Rectal smooth muscle tissue (tissue), 1 donor: ENCODE results near the gene ACOT12.
A peak's percentile ranks its signal among the peaks of the same experiment; 100 is the strongest.

Source experiments
- H3K27ac ChIP-seq: one replicate; pipeline ENCODE4 v1.7.0; 2013; ENCODE audit warnings: low read depth, low read length, inconsistent platforms
- H3K27me3 ChIP-seq: one replicate; pipeline ENCODE4 v1.7.0; 2013; ENCODE audit warnings: low read length; ENCODE audit not compliant: control insufficient read depth, insufficient read depth
- H3K36me3 ChIP-seq: one replicate; pipeline ENCODE4 v1.7.0; 2013; ENCODE audit warnings: low read length; ENCODE audit not compliant: control insufficient read depth, insufficient read depth
- H3K4me1 ChIP-seq: one replicate; pipeline ENCODE4 v1.7.0; 2013; ENCODE audit warnings: low read length; ENCODE audit not compliant: control insufficient read depth, insufficient read depth
- H3K4me3 ChIP-seq: one replicate; pipeline ENCODE4 v1.7.0; 2013; ENCODE audit warnings: low read length
- H3K9ac ChIP-seq: one replicate; pipeline ENCODE4 v1.7.0; 2013; ENCODE audit warnings: low read length

Gene ACOT12

GRCh38 chr5:81326554-81326953 is 67.4 kb downstream of the ACOT12 start:
- no peaks in the 10 kb centered on the region for H3K36me3 ChIP-seq
- no peaks in the 10 kb centered on the region for H3K27me3 ChIP-seq
- H3K27ac ChIP-seq, result no peak overlapping the region
- H3K4me1 ChIP-seq, result no peaks in the 10 kb centered on the region
- no peak overlapping the region for H3K4me3 ChIP-seq
- H3K9ac ChIP-seq, result no peak overlapping the region

GRCh38 chr5:81317536-81317935 is 76.4 kb downstream of the ACOT12 start:
- Histone ChIP-seq H3K36me3 (peaks cover 4% of the 10 kb centered on the region), H3K9ac (no peak overlapping the region), H3K4me1 (no peaks in the 10 kb centered on the region), H3K4me3 (no peak overlapping the region), H3K27me3 (no peaks in the 10 kb centered on the region), H3K27ac (no peak overlapping the region)

GRCh38 chr5:81316571-81316970 is 77.4 kb downstream of the ACOT12 start:
- Histone ChIP-seq H3K9ac (no peak overlapping the region), H3K27ac (no peak overlapping the region), H3K4me1 (no peaks in the 10 kb centered on the region), H3K4me3 (no peak overlapping the region), H3K36me3 (peaks cover 6% of the 10 kb centered on the region), H3K27me3 (no peaks in the 10 kb centered on the region)

DNA sequence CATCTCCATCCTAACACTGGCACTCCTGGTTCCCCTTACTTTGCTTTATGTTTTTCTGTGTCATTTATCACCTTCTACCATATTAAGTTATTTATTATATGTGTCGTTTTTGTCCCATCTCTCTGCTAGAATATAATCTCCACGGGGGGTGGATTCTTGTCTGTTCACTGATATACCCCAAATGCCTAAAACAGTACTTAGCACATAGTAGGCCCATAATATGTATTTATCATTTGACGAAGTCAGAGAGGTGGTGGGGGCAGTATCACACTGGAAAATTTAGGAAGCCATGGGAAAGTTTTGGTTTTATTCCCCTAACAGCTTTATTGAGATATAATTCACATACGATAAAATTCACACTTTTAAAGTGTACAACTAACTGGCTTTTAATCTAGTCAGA is 78.1 kb downstream of the ACOT12 start:
- Histone ChIP-seq H3K9ac (no peak overlapping the region), H3K4me1 (no peaks in the 10 kb centered on the region), H3K27me3 (no peaks in the 10 kb centered on the region), H3K4me3 (no peak overlapping the region), H3K36me3 (peaks cover 10% of the 10 kb centered on the region), H3K27ac (no peak overlapping the region)

GRCh38 chr5:81315336-81315735 is 78.6 kb downstream of the ACOT12 start:
- Histone ChIP-seq H3K27me3 (no peaks in the 10 kb centered on the region), H3K4me3 (no peak overlapping the region), H3K27ac (no peak overlapping the region), H3K36me3 (peaks cover 12% of the 10 kb centered on the region), H3K4me1 (no peaks in the 10 kb centered on the region), H3K9ac (no peak overlapping the region)

GRCh38 chr5:81314581-81314980 is 79.4 kb downstream of the ACOT12 start:
- no peak overlapping the region for H3K27ac ChIP-seq
- no peak overlapping the region for H3K9ac ChIP-seq
- no peak overlapping the region for H3K4me3 ChIP-seq
- no peaks in the 10 kb centered on the region for H3K27me3 ChIP-seq
- H3K36me3 ChIP-seq, result peaks cover 12% of the 10 kb centered on the region
- no peaks in the 10 kb centered on the region for H3K4me1 ChIP-seq

DNA sequence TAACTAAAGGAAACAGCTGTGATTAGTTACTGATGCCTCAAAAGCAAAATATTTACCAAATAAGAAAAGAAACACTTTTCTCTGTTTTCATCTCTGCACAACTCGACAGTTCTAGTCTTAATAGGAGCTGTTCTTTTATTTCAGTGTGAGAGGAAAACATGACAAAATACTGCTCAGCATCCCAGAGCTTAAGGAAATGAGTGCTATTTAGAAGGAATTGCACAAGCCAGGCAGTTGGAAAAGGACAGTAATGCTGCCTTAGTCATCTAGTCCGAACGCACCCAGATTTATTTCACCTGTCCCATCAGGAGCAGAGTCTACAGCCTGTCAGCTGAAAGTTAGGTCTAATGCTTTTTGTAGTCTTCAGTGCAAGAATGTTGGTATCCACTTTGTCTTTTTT is 80.2 kb downstream of the ACOT12 start:
- peaks cover 12% of the 10 kb centered on the region for H3K36me3 ChIP-seq

DNA sequence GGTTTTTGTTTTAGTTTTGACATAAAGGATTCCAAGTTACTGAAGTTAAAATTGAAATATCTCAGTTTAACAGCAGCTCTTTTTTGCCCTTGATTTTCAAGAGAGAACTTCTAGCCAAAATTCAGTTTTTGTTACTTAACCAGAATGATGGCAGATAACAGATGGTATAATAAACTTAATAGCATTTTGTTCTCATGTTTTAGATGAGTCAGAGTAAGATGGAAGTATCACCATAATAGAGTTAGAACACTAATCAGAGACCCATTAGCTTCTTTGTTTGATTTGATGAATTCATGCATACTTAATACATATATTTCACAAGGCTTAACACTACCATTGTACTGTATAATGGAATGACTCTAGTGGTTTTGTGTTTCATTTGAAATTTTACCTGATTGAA is 80.7 kb downstream of the ACOT12 start:
- H3K4me3 ChIP-seq, result no peak overlapping the region
- no peaks in the 10 kb centered on the region for H3K27me3 ChIP-seq
- H3K9ac ChIP-seq, result no peak overlapping the region
- peaks cover 12% of the 10 kb centered on the region for H3K36me3 ChIP-seq
- no peaks in the 10 kb centered on the region for H3K4me1 ChIP-seq
- H3K27ac ChIP-seq, result no peak overlapping the region

More for the DNA sequence above, 80.2 kb downstream of the ACOT12 start:
- Histone ChIP-seq H3K4me1 (no peaks in the 10 kb centered on the region), H3K9ac (no peak overlapping the region), H3K27ac (no peak overlapping the region), H3K27me3 (no peaks in the 10 kb centered on the region), H3K4me3 (no peak overlapping the region)

- H3K27me3 ChIP-seq, result no peaks in the 10 kb centered on the region
- H3K9ac ChIP-seq, result no peak overlapping the region
- H3K4me1 ChIP-seq, result no peaks in the 10 kb centered on the region
- H3K36me3 ChIP-seq, result peaks cover 12% of the 10 kb centered on the region
- H3K27ac ChIP-seq, result no peak overlapping the region
- no peak overlapping the region for H3K4me3 ChIP-seq
These were observed 83.4 kb downstream of the ACOT12 start for GRCh38 chr5:81310402-81311063.

DNA sequence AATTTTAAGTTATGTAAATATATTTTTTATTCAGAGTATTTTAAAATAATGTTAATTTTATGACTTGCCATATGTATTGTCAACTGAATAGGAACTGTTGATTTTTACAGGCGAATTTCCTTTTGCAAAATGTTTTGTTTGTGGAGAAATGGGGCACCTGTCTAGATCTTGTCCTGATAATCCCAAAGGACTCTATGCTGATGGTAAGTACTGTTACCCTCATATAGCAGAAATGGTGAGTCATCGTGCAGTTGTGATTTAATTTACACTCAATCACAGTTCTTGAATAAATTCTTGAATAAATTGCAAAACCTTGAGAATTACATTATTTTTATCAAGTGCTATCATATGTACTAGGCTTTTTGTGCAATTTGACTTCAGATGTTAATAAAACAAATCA is 85.1 kb downstream of the ACOT12 start:
- no peak overlapping the region for H3K4me3 ChIP-seq
- H3K9ac ChIP-seq, result no peak overlapping the region
- H3K27ac ChIP-seq, result no peak overlapping the region
- H3K27me3 ChIP-seq, result no peaks in the 10 kb centered on the region
- H3K4me1 ChIP-seq, result no peaks in the 10 kb centered on the region
- H3K36me3 ChIP-seq, result peaks cover 11% of the 10 kb centered on the region

- Histone ChIP-seq H3K36me3 (peaks cover 2% of the 10 kb centered on the region), H3K9ac (no peak overlapping the region), H3K27ac (no peak overlapping the region), H3K27me3 (no peaks in the 10 kb centered on the region), H3K4me1 (peaks cover 1% of the 10 kb centered on the region), H3K4me3 (no peak overlapping the region)
These were observed 88.1 kb downstream of the ACOT12 start for GRCh38 chr5:81305785-81306184.

DNA sequence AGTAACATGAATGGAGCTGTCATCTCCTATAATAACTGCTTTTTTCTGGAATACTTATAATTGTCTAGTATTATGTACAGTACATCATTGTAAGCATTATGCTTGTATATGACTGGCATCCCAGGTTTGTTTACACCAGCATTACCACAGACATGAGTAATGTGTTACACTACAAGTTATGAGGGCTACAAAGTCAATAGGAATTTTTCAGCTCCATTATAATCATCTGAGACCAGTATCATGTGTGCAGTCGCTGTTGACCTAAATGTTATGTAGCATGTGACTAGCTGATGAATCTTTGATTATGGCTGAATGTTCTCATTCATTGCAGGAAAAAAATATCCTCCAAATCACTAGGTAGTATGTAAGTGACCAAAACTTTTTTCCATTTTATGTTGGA is 90.4 kb downstream of the ACOT12 start:
- Histone ChIP-seq H3K4me1 (peaks cover 8% of the 10 kb centered on the region), H3K9ac (no peak overlapping the region), H3K27me3 (no peaks in the 10 kb centered on the region), H3K36me3 (no peaks in the 10 kb centered on the region), H3K27ac (no peak overlapping the region), H3K4me3 (no peak overlapping the region)

- H3K27ac ChIP-seq, result no peak overlapping the region
- H3K27me3 ChIP-seq, result no peaks in the 10 kb centered on the region
- no peak overlapping the region for H3K9ac ChIP-seq
- H3K4me3 ChIP-seq, result peak overlapping the region; percentile 91
- H3K36me3 ChIP-seq, result no peaks in the 10 kb centered on the region
- peaks cover 8% of the 10 kb centered on the region for H3K4me1 ChIP-seq
These were observed 91.3 kb downstream of the ACOT12 start for GRCh38 chr5:81302596-81302995.
